HG02759 (cell line): ENCODE data around the gene KRTAP10-2.
"Not testable (repeated sequence)": the region's sequence is repeated elsewhere in the genome, so short reads cannot be mapped to it uniquely, and the experiment has no call there.

ENCODE experiments used
- ATAC-seq: cut with Tn5 transposase; IDR thresholded peaks from one replicate; pipeline ENCODE4 v1.9.1; 2021; ENCODE audit warnings: mild to moderate bottlenecking, moderate library complexity; ENCODE audit not compliant: unreplicated experiment

Gene KRTAP10-2

GRCh38 chr21:44551340-44551961, at the start of gene KRTAP10-2:
Gene KRTAP10-2 (minus strand): TSS chr21:44551505. CDS start chr21:44551458, 47 bp downstream.
- ATAC-seq, result no peak

- not testable (repeated sequence) for ATAC-seq
Measured at GRCh38 chr21:44601091-44601490, 49.8 kb upstream of the KRTAP10-2 start.

- not testable (repeated sequence) for ATAC-seq
Measured at GRCh38 chr21:44600118-44600978, 49.0 kb upstream of the KRTAP10-2 start, which contains the start of gene KRTAP10-7. Gene KRTAP10-7 (plus strand): TSS chr21:44600597. CDS start chr21:44600622, 25 bp downstream.

GRCh38 chr21:44599264-44600029, 48.1 kb upstream of the KRTAP10-2 start:
- no peak for ATAC-seq

- ATAC-seq, result no peak
Measured at GRCh38 chr21:44598061-44598460, 46.8 kb upstream of the KRTAP10-2 start.

GRCh38 chr21:44596068-44596725, 44.9 kb upstream of the KRTAP10-2 start:
- ATAC-seq, result no peak

GRCh38 chr21:44595524-44595923, 44.2 kb upstream of the KRTAP10-2 start:
- ATAC-seq, result no peak

GRCh38 chr21:44594406-44594916, 43.2 kb upstream of the KRTAP10-2 start:
- ATAC-seq, result no peak

- ATAC-seq, result no peak
Measured at GRCh38 chr21:44593598-44594405, 42.5 kb upstream of the KRTAP10-2 start.

GRCh38 chr21:44592446-44593311, 41.4 kb upstream of the KRTAP10-2 start, which contains the start of gene KRTAP10-6:
Gene KRTAP10-6 (minus strand): TSS chr21:44592505. CDS start chr21:44592484, 21 bp downstream.
- ATAC-seq, result no peak

GRCh38 chr21:44591801-44592130, 40.5 kb upstream of the KRTAP10-2 start:
- ATAC-seq, result not testable (repeated sequence)

GRCh38 chr21:44590897-44591800, 39.8 kb upstream of the KRTAP10-2 start:
- ATAC-seq, result not testable (repeated sequence)

GRCh38 chr21:44590311-44590721, 39.0 kb upstream of the KRTAP10-2 start:
- no peak for ATAC-seq

GRCh38 chr21:44589586-44590305, 38.4 kb upstream of the KRTAP10-2 start:
- ATAC-seq, result no peak

- no peak for ATAC-seq
Measured at GRCh38 chr21:44589094-44589493, 37.8 kb upstream of the KRTAP10-2 start.

- no peak for ATAC-seq
Measured at GRCh38 chr21:44585892-44586291, 34.6 kb upstream of the KRTAP10-2 start.

GRCh38 chr21:44583800-44584147, 32.5 kb upstream of the KRTAP10-2 start:
- ATAC-seq, result no peak
